GM10248 (cell line): ENCODE data around the gene CHMP6.

Experiments used
- CTCF ChIA-PET: fragments of 300-600 bp; sonication (Branson Sonifier 250); formaldehyde crosslinking; extraction: SDS; loops from one replicate; lab custom pipeline; 2021; ENCODE audit warnings: antibody characterized with exemption; lab: Yijun Ruan, JAX
- POLR2A ChIA-PET: fragments of 350-650 bp; sonication (Branson Sonifier 250); formaldehyde crosslinking; extraction: SDS; loops from one replicate; lab custom pipeline; 2020; ENCODE audit warnings: antibody characterized with exemption; lab: Yijun Ruan, JAX
- DNase-seq: peaks from one replicate; pipeline ENCODE4 v3.0.0; 2012; ENCODE audit errors: extremely low spot score
- CTCF ChIP-seq: IDR thresholded peaks from 2 replicates; pipeline ENCODE4 v1.5.1; 2012; ENCODE audit warnings: mild to moderate bottlenecking, low read depth; ENCODE audit errors: extremely low read depth, missing control alignments, control extremely low read depth

The CHMP6 gene

GRCh38 chr17:81002409-81003361, 11.0 kb downstream of the CHMP6 start:
- ChIA-PET POLR2A (no interaction called here), CTCF (interaction anchor here (0.7 kb wide), 1 partner anchor 32 kb away, joined by 3 read pairs; no protein-coding TSS in a partner anchor)
- DNase-seq, result no peak
- no peak for TF ChIP-seq CTCF

- ChIA-PET CTCF (no interaction called here), POLR2A (no interaction called here)
- TF ChIP-seq CTCF, result no peak
- no peak for DNase-seq
Observed at GRCh38 chr17:81003711-81004475, 12.3 kb downstream of the CHMP6 start.

GRCh38 chr17:81006891-81007290, 15.2 kb downstream of the CHMP6 start:
- no peak for DNase-seq
- CTCF ChIA-PET, result interaction anchor here (0.9 to 1.5 kb wide), 3 partner anchors 12 to 90 kb away, joined by 3 to 5 read pairs (median 3); no protein-coding TSS in a partner anchor
- TF ChIP-seq CTCF, result no peak
- POLR2A ChIA-PET, result no interaction called here

GRCh38 chr17:81008140-81008539, 16.5 kb downstream of the CHMP6 start:
- ChIA-PET POLR2A (no interaction called here), CTCF (interaction anchor here (1.2 to 1.5 kb wide), 2 partner anchors 10 to 18 kb away, joined by 3 to 4 read pairs; no protein-coding TSS in a partner anchor)
- DNase-seq, result no peak
- TF ChIP-seq CTCF, result no peak

- no peak for DNase-seq
- CTCF ChIA-PET, result interaction anchor here (1.2 to 1.5 kb wide), 3 partner anchors 11 to 17 kb away, joined by 3 to 4 read pairs (median 4); no protein-coding TSS in a partner anchor
- TF ChIP-seq CTCF, result no peak
- POLR2A ChIA-PET, result no interaction called here
Observed at GRCh38 chr17:81009136-81009535, 17.5 kb downstream of the CHMP6 start.

GRCh38 chr17:81010935-81011334, 19.3 kb downstream of the CHMP6 start:
- TF ChIP-seq CTCF, result no peak
- no peak for DNase-seq
- CTCF ChIA-PET, result interaction anchor here (2.0 kb wide), 1 partner anchor 13 kb away, joined by 8 read pairs; no protein-coding TSS in a partner anchor
- POLR2A ChIA-PET, result no interaction called here
